CD14-positive monocyte (primary cell): ENCODE measurements around the gene TXNRD1. TPM values are rescaled to one million over a fixed set of nuclear protein-coding genes. Genes with fewer than 3 reads are reported as not detected.

Source experiments
- DNase-seq, 3 donors: peaks; one replicate each; pipeline ENCODE4 v3.0.0-alpha.2; 2011 to 2022
- H2AFZ ChIP-seq: 2 replicates; pipeline ENCODE4 v1.6.0; 2012; ENCODE audit warnings: mild to moderate bottlenecking, low read depth, low read length, inconsistent platforms; ENCODE audit not compliant: insufficient read depth, poor library complexity, severe bottlenecking
- H3K27ac ChIP-seq, 2 donors: 1 replicate in 1 of 2; 2 replicates in 1 of 2; pipeline ENCODE4 v1.5.1; 2012 to 2013; ENCODE audit warnings: low read length in 2 of 2, control low read depth in 1 of 2, inconsistent platforms in 1 of 2, low read depth in 1 of 2, mild to moderate bottlenecking in 1 of 2
- H3K27me3 ChIP-seq, 2 donors: one replicate each; pipeline versions ENCODE4 v1.6.0 to v1.6.1; 2011 to 2013; ENCODE audit warnings: low read length in 2 of 2; ENCODE audit not compliant: control insufficient read depth in 2 of 2, insufficient read depth in 2 of 2
- H3K36me3 ChIP-seq, 2 donors: replicated peaks in 1 of 2; 1 replicate in 1 of 2; 2 replicates in 1 of 2; pipeline versions ENCODE4 v1.5.1 to v1.6.1; 2012 to 2013; ENCODE audit warnings: low read length in 2 of 2, control low read depth in 1 of 2, inconsistent platforms in 1 of 2, mild to moderate bottlenecking in 1 of 2; ENCODE audit not compliant: insufficient read depth in 2 of 2, control insufficient read depth in 1 of 2
- H3K4me1 ChIP-seq, 2 donors: 1 replicate in 1 of 2; 2 replicates in 1 of 2; pipeline versions ENCODE4 v1.5.1 to v1.6.1; 2012 to 2013; ENCODE audit warnings: low read length in 2 of 2, control low read depth in 1 of 2, inconsistent platforms in 1 of 2, mild to moderate bottlenecking in 1 of 2, moderate library complexity in 1 of 2; ENCODE audit not compliant: insufficient read depth in 2 of 2, control insufficient read depth in 1 of 2
- H3K4me2 ChIP-seq: replicated peaks from 2 replicates; pipeline ENCODE3; 2012; ENCODE audit warnings: low read length, moderate library complexity, mild to moderate bottlenecking; ENCODE audit not compliant: poor library complexity, severe bottlenecking; ENCODE audit errors: extremely low read depth
- H3K4me3 ChIP-seq, 3 experiments: fragments of 200-600 bp in 1 of 3; sonication (generic) in 1 of 3; replicated peaks in 1 of 3; 1 replicate in 2 of 3; 2 replicates in 1 of 3; pipeline ENCODE4 v1.5.1; 2011 to 2013; ENCODE audit warnings: low read length in 3 of 3, mild to moderate bottlenecking in 3 of 3, control low read depth in 2 of 3, low read depth in 2 of 3, inconsistent platforms in 1 of 3, moderate library complexity in 1 of 3
- H3K79me2 ChIP-seq: 2 replicates; pipeline ENCODE4 v1.6.0; 2012; ENCODE audit warnings: mild to moderate bottlenecking, control low read depth, inconsistent platforms, low read length, moderate library complexity; ENCODE audit not compliant: insufficient read depth
- H3K9ac ChIP-seq: 2 replicates; pipeline ENCODE4 v1.6.0; 2017; ENCODE audit warnings: low read length, mild to moderate bottlenecking; ENCODE audit not compliant: insufficient read depth, poor library complexity, severe bottlenecking
- H3K9me3 ChIP-seq, 2 donors: replicated peaks in 1 of 2; 1 replicate in 1 of 2; 2 replicates in 1 of 2; pipeline versions ENCODE4 v1.5.1 to v1.6.1; 2012 to 2013; ENCODE audit warnings: low read length in 2 of 2, control low read depth in 1 of 2; ENCODE audit not compliant: control insufficient read depth in 1 of 2, insufficient read depth in 1 of 2
- H4K20me1 ChIP-seq: 2 replicates; pipeline ENCODE4 v1.6.0; 2012; ENCODE audit warnings: mild to moderate bottlenecking, low read length, control low read depth, moderate library complexity; ENCODE audit not compliant: insufficient read depth
- H3K27ac Mint-ChIP-seq, 7 donors: one replicate each; pipeline ENCODE4 v1.8.0; 2020; ENCODE audit warnings: mild to moderate bottlenecking in 7 of 7, mixed read lengths in 7 of 7, moderate library complexity in 6 of 7, inconsistent platforms in 2 of 7
- H3K27me3 Mint-ChIP-seq, 3 donors: one replicate each; pipeline ENCODE4 v1.8.0; 2021 to 2022; ENCODE audit warnings: low read depth in 3 of 3, mild to moderate bottlenecking in 3 of 3, mixed read lengths in 3 of 3, moderate library complexity in 3 of 3, inconsistent platforms in 1 of 3
- H3K36me3 Mint-ChIP-seq, 2 donors: one replicate each; pipeline ENCODE4 v1.8.0; 2020; ENCODE audit warnings: mixed read lengths in 2 of 2, inconsistent platforms in 1 of 2, mild to moderate bottlenecking in 1 of 2
- H3K4me1 Mint-ChIP-seq: one replicate; pipeline ENCODE4 v1.8.0; 2020; ENCODE audit warnings: mild to moderate bottlenecking, mixed read lengths
- H3K4me3 Mint-ChIP-seq, 2 donors: one replicate each; pipeline ENCODE4 v1.8.0; 2020; ENCODE audit warnings: mild to moderate bottlenecking in 2 of 2, mixed read lengths in 2 of 2, moderate library complexity in 1 of 2
- H3K9me3 Mint-ChIP-seq, 7 donors: one replicate each; pipeline ENCODE4 v1.8.0; 2020 to 2022; ENCODE audit warnings: mixed read lengths in 7 of 7, mild to moderate bottlenecking in 6 of 7, moderate library complexity in 6 of 7, inconsistent platforms in 2 of 7
- WGBS: methylation state at CpG from one replicate; pipeline ENCODE4 v1.1.5; 2013; ENCODE audit warnings: missing lambda C conversion rate; ENCODE audit not compliant: insufficient coverage; 5-methylcytosine and 5-hydroxymethylcytosine counted together
- intact Hi-C, 2 donors: fragments of 100-400 bp; cut with micrococcal nuclease; formaldehyde crosslinking; loops; one replicate each; pipeline versions ENCODE4 v1.15.0 to v1.15.1; 2023
- polyA plus RNA-seq, 3 donors: library from polyadenylated mRNA; depleted of rRNA in 1 of 3; unstranded in 2 of 3; stranded (reverse) in 1 of 3; fragments of 300-500 nt in 2 of 3; fragments of >200 nt in 1 of 3; fragmentation: Illumina TruSeq in 2 of 3; gene quantifications; 1 replicate in 2 of 3; 2 replicates in 1 of 3; pipeline ENCODE4 v1.2.3, GENCODE V29; 2012 to 2021
- TF ChIP-seq, protein P1 (sequence below): fragments of 200-600 bp; IDR thresholded peaks from one replicate; pipeline ENCODE4 v1.8.0; 2022; ENCODE audit warnings: antibody characterized with exemption, mild to moderate bottlenecking

TXNRD1 gene
- polyA plus RNA-seq, 3 donors, result 26.9 to 46.1 (median 29.2) TPM

DNA sequence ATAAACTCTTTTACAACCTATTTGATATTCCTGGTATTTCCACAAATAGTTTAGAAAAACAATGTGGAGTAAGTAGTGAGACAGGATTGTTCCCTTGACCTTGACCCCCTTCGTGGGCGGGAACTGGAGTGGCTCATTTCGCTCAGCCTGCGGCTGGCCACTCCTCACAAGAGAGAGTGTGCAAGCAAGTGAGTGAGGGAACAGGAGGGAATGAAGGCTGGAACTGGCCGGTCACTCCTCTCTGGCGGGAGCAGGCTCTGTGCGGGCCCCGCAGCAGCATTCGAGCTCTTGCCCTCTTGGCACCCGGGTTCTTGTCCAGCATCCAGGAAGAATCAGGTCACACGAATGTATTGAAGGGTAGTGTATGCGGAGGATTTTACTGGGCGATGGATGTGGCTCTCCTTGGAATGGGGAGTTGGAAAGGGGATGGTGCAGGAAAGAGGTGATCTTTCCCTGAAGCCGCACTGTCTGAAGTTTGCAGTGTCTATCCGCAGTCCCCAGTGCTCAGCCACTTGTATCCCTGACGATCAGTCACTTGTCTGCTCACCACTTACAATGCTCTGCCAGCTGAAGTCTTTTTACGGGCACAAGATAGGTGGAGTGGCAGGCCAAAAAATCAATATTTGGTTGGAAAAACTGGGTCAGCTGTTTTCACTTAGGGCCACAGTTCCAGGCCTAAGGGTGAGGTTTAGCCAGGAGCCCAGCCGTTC, 28.0 kb upstream of the TXNRD1 start:
- over 99% methylated on average over 17 of the region's 18 CpGs for WGBS
- Histone ChIP-seq H3K79me2 (no peaks in the 10 kb centered on the region), H3K9ac (no peak overlapping the region), H2AFZ (no peak overlapping the region), H3K4me2 (no peak overlapping the region), H3K4me3 (no peak overlapping the region), H3K27ac (no peak overlapping the region), H3K27me3 (no peaks in the 10 kb centered on the region), H3K9me3 (peaks cover 7 to 19% of the 10 kb centered on the region in 2 donors), H3K36me3 (no peaks in the 10 kb centered on the region), H4K20me1 (no peaks in the 10 kb centered on the region), H3K4me1 (no peaks in the 10 kb centered on the region)
- H3K27ac Mint-ChIP-seq, result no peak overlapping the region
- no peaks in the 10 kb centered on the region for H3K27me3 Mint-ChIP-seq
- no peaks in the 10 kb centered on the region for H3K36me3 Mint-ChIP-seq
- H3K4me1 Mint-ChIP-seq, result no peaks in the 10 kb centered on the region
- intact Hi-C loops, result no loop called here
- TF ChIP-seq, protein P1, sequence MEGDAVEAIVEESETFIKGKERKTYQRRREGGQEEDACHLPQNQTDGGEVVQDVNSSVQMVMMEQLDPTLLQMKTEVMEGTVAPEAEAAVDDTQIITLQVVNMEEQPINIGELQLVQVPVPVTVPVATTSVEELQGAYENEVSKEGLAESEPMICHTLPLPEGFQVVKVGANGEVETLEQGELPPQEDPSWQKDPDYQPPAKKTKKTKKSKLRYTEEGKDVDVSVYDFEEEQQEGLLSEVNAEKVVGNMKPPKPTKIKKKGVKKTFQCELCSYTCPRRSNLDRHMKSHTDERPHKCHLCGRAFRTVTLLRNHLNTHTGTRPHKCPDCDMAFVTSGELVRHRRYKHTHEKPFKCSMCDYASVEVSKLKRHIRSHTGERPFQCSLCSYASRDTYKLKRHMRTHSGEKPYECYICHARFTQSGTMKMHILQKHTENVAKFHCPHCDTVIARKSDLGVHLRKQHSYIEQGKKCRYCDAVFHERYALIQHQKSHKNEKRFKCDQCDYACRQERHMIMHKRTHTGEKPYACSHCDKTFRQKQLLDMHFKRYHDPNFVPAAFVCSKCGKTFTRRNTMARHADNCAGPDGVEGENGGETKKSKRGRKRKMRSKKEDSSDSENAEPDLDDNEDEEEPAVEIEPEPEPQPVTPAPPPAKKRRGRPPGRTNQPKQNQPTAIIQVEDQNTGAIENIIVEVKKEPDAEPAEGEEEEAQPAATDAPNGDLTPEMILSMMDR, result no peak
- no peak for DNase-seq
- H3K9me3 Mint-ChIP-seq, result peaks cover 6 to 23% (median 11%) of the 10 kb centered on the region in 7 donors
- H3K4me3 Mint-ChIP-seq, result no peak overlapping the region

DNA sequence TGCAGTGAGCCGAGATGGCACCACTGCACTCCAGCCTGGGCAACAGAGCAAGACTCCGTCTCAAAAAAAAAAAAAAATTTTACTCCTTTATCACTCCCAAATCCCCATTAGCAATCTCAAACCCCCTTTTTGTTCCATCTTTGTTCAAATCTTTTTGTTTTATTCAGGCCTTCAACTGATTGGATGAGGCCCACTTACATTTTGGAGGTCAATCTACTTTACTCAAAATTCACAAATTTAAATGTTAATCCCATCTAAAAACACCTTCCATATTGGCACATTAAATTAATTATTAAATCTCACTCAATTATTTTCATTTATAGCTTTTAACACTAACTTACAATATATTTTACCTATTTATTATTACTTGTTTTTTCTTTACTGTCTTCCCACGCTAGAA, 27.0 kb upstream of the TXNRD1 start:
- Mint-ChIP-seq H3K9me3 (peaks cover 6 to 16% (median 8%) of the 10 kb centered on the region in 7 donors), H3K27me3 (no peaks in the 10 kb centered on the region), H3K4me1 (no peaks in the 10 kb centered on the region), H3K27ac (no peak overlapping the region), H3K36me3 (no peaks in the 10 kb centered on the region), H3K4me3 (no peak overlapping the region)
- Histone ChIP-seq H3K9me3 (peaks cover 7 to 13% of the 10 kb centered on the region in 2 donors), H3K36me3 (no peaks in the 10 kb centered on the region), H3K4me1 (no peaks in the 10 kb centered on the region), H3K27ac (no peak overlapping the region), H3K9ac (no peak overlapping the region), H3K4me2 (no peak overlapping the region), H3K4me3 (no peak overlapping the region), H3K79me2 (no peaks in the 10 kb centered on the region), H2AFZ (no peak overlapping the region), H3K27me3 (no peaks in the 10 kb centered on the region), H4K20me1 (no peaks in the 10 kb centered on the region)
- TF ChIP-seq, protein P1, result no peak
- no peak for DNase-seq
- intact Hi-C loops, result no loop called here
- 100% methylated on average over 2 of the region's 3 CpGs for WGBS
